MM.1S (cell line): ENCODE measurements around the gene ECE1.

Source experiments
- DNase-seq: peaks from one replicate; pipeline ENCODE4 v3.0.0-alpha.2; 2015
- H2AFZ ChIP-seq: fragments of 300-600 bp; sonication (generic); 2 replicates; pipeline ENCODE4 v1.6.0; 2016; ENCODE audit warnings: antibody characterized with exemption, low read length
- H3F3A ChIP-seq: fragments of 300-600 bp; sonication (generic); 2 replicates; pipeline ENCODE4 v1.6.1; 2016; ENCODE audit warnings: mild to moderate bottlenecking, antibody characterized with exemption, low read length, moderate library complexity, mixed read lengths; ENCODE audit not compliant: insufficient read depth
- H3K27ac ChIP-seq: fragments of 300-600 bp; sonication (generic); 2 replicates; pipeline ENCODE4 v1.5.1; 2016; ENCODE audit warnings: mild to moderate bottlenecking, low read length
- H3K27me3 ChIP-seq: fragments of 300-600 bp; sonication (generic); replicated peaks from 2 replicates; pipeline ENCODE4 v1.6.0; 2016; ENCODE audit warnings: low read length; ENCODE audit not compliant: insufficient read depth
- H3K36me3 ChIP-seq: fragments of 300-600 bp; sonication (generic); replicated peaks from 2 replicates; pipeline ENCODE4 v1.6.1; 2016; ENCODE audit warnings: mild to moderate bottlenecking, low read length, mixed read lengths; ENCODE audit not compliant: insufficient read depth
- H3K4me1 ChIP-seq: fragments of 300-600 bp; sonication (generic); 2 replicates; pipeline ENCODE4 v1.6.1; 2016; ENCODE audit warnings: low read length, mixed read lengths
- H3K4me2 ChIP-seq: fragments of 300-600 bp; sonication (generic); 2 replicates; pipeline ENCODE4 v1.6.0; 2016; ENCODE audit warnings: low read depth, low read length
- H3K4me3 ChIP-seq: fragments of 300-600 bp; sonication (generic); 2 replicates; pipeline ENCODE4 v1.5.1; 2016; ENCODE audit warnings: low read length, mixed read lengths
- H3K79me2 ChIP-seq: fragments of 300-600 bp; sonication (generic); 2 replicates; pipeline ENCODE4 v1.6.1; 2016; ENCODE audit warnings: mixed run types, low read length, mixed read lengths
- H3K9ac ChIP-seq: fragments of 300-600 bp; sonication (generic); 2 replicates; pipeline ENCODE4 v1.6.1; 2016; ENCODE audit warnings: low read length, mixed read lengths
- H3K9me2 ChIP-seq: fragments of 300-600 bp; sonication (generic); replicated peaks from 2 replicates; pipeline ENCODE4 v1.6.1; 2016; ENCODE audit warnings: mild to moderate bottlenecking, low read length, mixed read lengths; ENCODE audit not compliant: insufficient read depth
- H3K9me3 ChIP-seq: fragments of 300-600 bp; sonication (generic); replicated peaks from 2 replicates; pipeline ENCODE4 v1.6.1; 2016; ENCODE audit warnings: mild to moderate bottlenecking, low read length, mixed read lengths; ENCODE audit not compliant: insufficient read depth
- H4K20me1 ChIP-seq: fragments of 300-600 bp; sonication (generic); 2 replicates; pipeline ENCODE4 v1.6.1; 2016; ENCODE audit warnings: mild to moderate bottlenecking, low read length, moderate library complexity, mixed read lengths; ENCODE audit not compliant: insufficient read depth
- EZH2 ChIP-seq: fragments of 300-600 bp; sonication (generic); optimal IDR thresholded peaks from 2 replicates; pipeline ENCODE3; 2017; ENCODE audit warnings: low read depth, mild to moderate bottlenecking, antibody characterized with exemption, low read length, mixed read lengths
- EZH2phosphoT487 ChIP-seq: fragments of 300-600 bp; sonication (generic); IDR thresholded peaks from 2 replicates; pipeline ENCODE4 v1.6.1; 2018; ENCODE audit warnings: antibody characterized with exemption, low read length
- TF ChIP-seq, protein P1 (sequence below): fragments of 300-600 bp; sonication (generic); IDR thresholded peaks from 2 replicates; pipeline ENCODE4 v1.5.1; 2016; ENCODE audit warnings: antibody characterized with exemption, low read length, mixed read lengths

The ECE1 gene

GRCh38 chr1:21234779-21235178, 55.5 kb downstream of the ECE1 start:
- Histone ChIP-seq H3K79me2 (no peaks in the 10 kb centered on the region), H2AFZ (no peak overlapping the region), H4K20me1 (no peaks in the 10 kb centered on the region), H3K9me2 (no peaks in the 10 kb centered on the region), H3K36me3 (no peaks in the 10 kb centered on the region), H3K9ac (no peak overlapping the region), H3K4me3 (no peak overlapping the region), H3K27me3 (no peaks in the 10 kb centered on the region), H3K4me1 (no peaks in the 10 kb centered on the region), H3K4me2 (no peak overlapping the region), H3K9me3 (no peaks in the 10 kb centered on the region), H3K27ac (no peak overlapping the region), H3F3A (no peaks in the 10 kb centered on the region)
- TF ChIP-seq, protein P1, sequence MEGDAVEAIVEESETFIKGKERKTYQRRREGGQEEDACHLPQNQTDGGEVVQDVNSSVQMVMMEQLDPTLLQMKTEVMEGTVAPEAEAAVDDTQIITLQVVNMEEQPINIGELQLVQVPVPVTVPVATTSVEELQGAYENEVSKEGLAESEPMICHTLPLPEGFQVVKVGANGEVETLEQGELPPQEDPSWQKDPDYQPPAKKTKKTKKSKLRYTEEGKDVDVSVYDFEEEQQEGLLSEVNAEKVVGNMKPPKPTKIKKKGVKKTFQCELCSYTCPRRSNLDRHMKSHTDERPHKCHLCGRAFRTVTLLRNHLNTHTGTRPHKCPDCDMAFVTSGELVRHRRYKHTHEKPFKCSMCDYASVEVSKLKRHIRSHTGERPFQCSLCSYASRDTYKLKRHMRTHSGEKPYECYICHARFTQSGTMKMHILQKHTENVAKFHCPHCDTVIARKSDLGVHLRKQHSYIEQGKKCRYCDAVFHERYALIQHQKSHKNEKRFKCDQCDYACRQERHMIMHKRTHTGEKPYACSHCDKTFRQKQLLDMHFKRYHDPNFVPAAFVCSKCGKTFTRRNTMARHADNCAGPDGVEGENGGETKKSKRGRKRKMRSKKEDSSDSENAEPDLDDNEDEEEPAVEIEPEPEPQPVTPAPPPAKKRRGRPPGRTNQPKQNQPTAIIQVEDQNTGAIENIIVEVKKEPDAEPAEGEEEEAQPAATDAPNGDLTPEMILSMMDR: no peak
- TF ChIP-seq EZH2phosphoT487 (no peak), EZH2 (no peak)
- DNase-seq: no peak

- no peak for TF ChIP-seq EZH2phosphoT487
- no peak for TF ChIP-seq EZH2
- TF ChIP-seq, protein P1: no peak
- Histone ChIP-seq H3K9ac (no peak overlapping the region), H3K79me2 (no peaks in the 10 kb centered on the region), H3K9me2 (no peaks in the 10 kb centered on the region), H3K36me3 (no peaks in the 10 kb centered on the region), H4K20me1 (no peaks in the 10 kb centered on the region), H2AFZ (no peak overlapping the region), H3K27me3 (no peaks in the 10 kb centered on the region), H3K27ac (no peak overlapping the region), H3K9me3 (no peaks in the 10 kb centered on the region), H3K4me1 (no peaks in the 10 kb centered on the region), H3K4me3 (no peak overlapping the region), H3F3A (no peaks in the 10 kb centered on the region), H3K4me2 (no peak overlapping the region)
- DNase-seq: no peak
Measured at GRCh38 chr1:21233490-21233889, 56.8 kb downstream of the ECE1 start.

DNA sequence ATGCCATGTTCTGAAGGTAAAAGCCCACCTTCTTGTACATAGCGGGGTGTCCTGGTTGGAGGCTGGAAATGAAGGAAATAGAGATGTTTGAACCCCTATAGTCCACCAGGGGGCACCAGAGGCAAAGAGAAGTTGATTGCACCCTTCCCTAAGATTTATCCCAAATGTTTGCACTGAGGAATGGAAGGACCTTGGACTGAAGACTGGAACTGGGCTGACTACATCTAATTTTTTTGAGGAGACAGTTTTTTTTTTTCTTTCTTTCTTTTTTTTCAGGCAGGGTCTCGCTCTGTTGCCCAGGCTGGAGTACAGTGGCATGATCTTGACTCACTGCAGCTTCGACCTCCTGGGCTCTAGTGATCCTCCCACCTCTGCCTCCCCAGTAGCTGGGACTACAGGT, 58.2 kb downstream of the ECE1 start:
- H3K36me3 ChIP-seq: no peaks in the 10 kb centered on the region
- H3K4me3 ChIP-seq: no peak overlapping the region
- H2AFZ ChIP-seq: no peak overlapping the region
- H3K9ac ChIP-seq: no peak overlapping the region
- no peaks in the 10 kb centered on the region for H3F3A ChIP-seq
- no peaks in the 10 kb centered on the region for H3K79me2 ChIP-seq
- TF ChIP-seq EZH2: no peak
- TF ChIP-seq, protein P1: peak; percentile 74
- peak; percentile 15 for DNase-seq
- no peaks in the 10 kb centered on the region for H3K4me1 ChIP-seq
- H3K27me3 ChIP-seq: no peaks in the 10 kb centered on the region
- H4K20me1 ChIP-seq: no peaks in the 10 kb centered on the region
- H3K27ac ChIP-seq: no peak overlapping the region
- H3K9me3 ChIP-seq: no peaks in the 10 kb centered on the region
- no peak overlapping the region for H3K4me2 ChIP-seq
- H3K9me2 ChIP-seq: no peaks in the 10 kb centered on the region
